Measurements from ENCODE around the gene WTIP. TPM values are rescaled to one million over a fixed set of nuclear protein-coding genes. Genes with fewer than 3 reads are reported as not detected.

Gene WTIP
- total RNA-seq, 2 donors from 2014 or later, result 3.0 to 8.3 TPM

DNA sequence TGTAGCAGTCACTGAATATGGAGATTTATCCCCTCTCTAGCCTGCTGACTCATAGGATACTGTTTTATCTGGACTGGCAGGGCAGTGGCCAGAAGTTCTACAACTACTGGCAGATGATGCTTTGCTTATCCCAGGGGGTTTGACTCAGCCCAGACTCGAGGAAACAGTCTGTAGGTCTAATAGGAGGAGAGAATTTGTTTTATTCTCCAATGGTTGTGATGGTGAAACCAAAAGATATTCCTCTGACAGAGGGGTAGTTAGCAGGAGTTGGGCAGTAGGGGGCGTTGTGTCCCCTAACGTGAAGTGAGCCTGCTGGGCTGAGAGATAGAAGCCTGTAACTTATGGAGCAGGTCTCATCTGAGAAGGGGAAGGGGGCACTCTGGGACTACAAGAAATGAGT lies 74.9 kb downstream of the WTIP start:
- peak; percentile 40 to 73 (median 52) for TF ChIP-seq CTCF (IDR thresholded peaks at IDR 0.05)
- TF ChIP-seq POLR2A (IDR thresholded peaks at IDR 0.05), result no peak
- no peaks in the 10 kb centered on the region for H3K27me3 ChIP-seq
- intact Hi-C loops (cut with DNase I), result no loop called here
- H3K27ac ChIP-seq, result no peak overlapping the region
- peak; percentile 77 for ATAC-seq
- no peaks in the 10 kb centered on the region for H3K9me3 ChIP-seq
- H3K4me3 ChIP-seq, result no peak overlapping the region
- WGBS, 2 donors, result 1 to 3% methylated on average over 3 of the region's 3 CpGs
- peak; percentile 34 to 79 (median 64) for DNase-seq
- peaks cover 29% of the 10 kb centered on the region for H3K4me1 ChIP-seq
- no peaks in the 10 kb centered on the region for H3K36me3 ChIP-seq (replicated peaks in 1 of 2; ENCODE audit: insufficient read depth in 1 of 2, low read depth in 2 of 2)

DNA sequence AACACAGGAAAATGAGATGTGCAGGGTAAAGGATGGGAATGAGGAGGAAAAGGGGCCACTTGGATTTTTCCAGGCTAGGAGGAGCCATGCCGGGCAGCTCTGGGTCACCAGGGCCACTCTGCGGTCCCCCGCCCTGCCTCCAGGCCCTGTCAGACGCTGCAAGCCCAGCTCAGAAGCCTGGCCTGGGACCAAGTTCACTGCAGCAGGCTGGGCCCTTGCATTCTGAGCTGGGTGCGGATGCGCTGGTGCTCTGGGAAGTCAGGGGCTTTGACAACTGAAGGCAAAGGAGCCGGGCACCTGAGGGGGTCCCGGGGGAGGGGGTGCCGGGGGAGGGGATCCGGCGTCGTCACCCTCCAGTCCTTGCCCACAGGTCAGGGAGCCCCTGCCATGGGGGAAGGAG lies 77.5 kb downstream of the WTIP start:
- Histone ChIP-seq H3K4me3 (no peak overlapping the region), H3K4me1 (peaks cover 29% of the 10 kb centered on the region), H3K27me3 (no peaks in the 10 kb centered on the region), H3K27ac (peak overlapping the region in 1 of 4 donors; percentile 46), H3K9me3 (no peaks in the 10 kb centered on the region), H3K36me3 (replicated peaks in 1 of 2; ENCODE audit: insufficient read depth in 1 of 2, low read depth in 2 of 2) (no peaks in the 10 kb centered on the region)
- TF ChIP-seq POLR2A (IDR thresholded peaks at IDR 0.05) (no peak), CTCF (IDR thresholded peaks at IDR 0.05) (no peak)
- peak in 3 of 4 donors; percentile 27 to 79 (median 38) for DNase-seq
- WGBS, 2 donors, result 54 to 68% methylated on average over 6 to 12 of the region's 12 CpGs
- ATAC-seq, result no peak
- intact Hi-C loops (cut with DNase I), result no loop called here

- Histone ChIP-seq H3K27me3 (no peaks in the 10 kb centered on the region), H3K27ac (peak overlapping the region in 1 of 4 donors; percentile 46), H3K36me3 (replicated peaks in 1 of 2; ENCODE audit: insufficient read depth in 1 of 2, low read depth in 2 of 2) (no peaks in the 10 kb centered on the region), H3K9me3 (no peaks in the 10 kb centered on the region), H3K4me3 (no peak overlapping the region), H3K4me1 (peaks cover 29% of the 10 kb centered on the region)
- intact Hi-C loops (cut with DNase I), result no loop called here
- DNase-seq (no peak), ATAC-seq (peak; percentile 30)
- WGBS, 2 donors, result 19 to 22% methylated on average over 6 of the region's 6 CpGs
- no peak for TF ChIP-seq POLR2A (IDR thresholded peaks at IDR 0.05)
- no peak for TF ChIP-seq CTCF (IDR thresholded peaks at IDR 0.05)
Observed at GRCh38 chr19:34560229-34560628, 78.7 kb downstream of the WTIP start.

Other genes starting within 250 kb of the WTIP start
- 10 to 100 TPM; 17.1 to 26.4 TPM for gene GARRE1, start 227.2 kb upstream of the WTIP start, total RNA-seq
- 100 to 1,000 TPM in 1 of 2 donors, 10 to 100 TPM in 1; 66.4 to 118 TPM for gene GPI, start 116.6 kb upstream of the WTIP start, total RNA-seq
- gene PDCD2L, start 77.4 kb upstream of the WTIP start, total RNA-seq, result 10 to 100 TPM; 13.2 to 45.5 TPM
- 10 to 100 TPM; 37.4 to 51.7 TPM for gene UBA2, start 53.4 kb upstream of the WTIP start, total RNA-seq
- 1 to 10 TPM in 1 of 2 donors, under 1 TPM in 1; 0.52 to 4.3 TPM for gene SCGB2B2, start 195.4 kb downstream of the WTIP start, total RNA-seq
- 10 to 100 TPM; 16.6 to 49.1 TPM for gene ZNF302, start 195.9 kb downstream of the WTIP start, total RNA-seq

Data from body of pancreas (tissue), 4 donors.